PC-3 (cell line): ENCODE data around the gene ZFC3H1.

ENCODE experiments used
- EZH2phosphoT487 ChIP-seq: fragments of 300-600 bp; sonication (generic); IDR thresholded peaks from 2 replicates; pipeline ENCODE4 v1.6.1; 2018; ENCODE audit warnings: mild to moderate bottlenecking, antibody characterized with exemption, low read length, borderline replicate concordance
- TF ChIP-seq, protein P1 (sequence below): fragments of 300-600 bp; sonication (generic); conservative IDR thresholded peaks from 2 replicates; pipeline ENCODE4 v1.5.1; 2017; ENCODE audit warnings: antibody characterized with exemption, low read depth, mild to moderate bottlenecking, low read length

DNA sequence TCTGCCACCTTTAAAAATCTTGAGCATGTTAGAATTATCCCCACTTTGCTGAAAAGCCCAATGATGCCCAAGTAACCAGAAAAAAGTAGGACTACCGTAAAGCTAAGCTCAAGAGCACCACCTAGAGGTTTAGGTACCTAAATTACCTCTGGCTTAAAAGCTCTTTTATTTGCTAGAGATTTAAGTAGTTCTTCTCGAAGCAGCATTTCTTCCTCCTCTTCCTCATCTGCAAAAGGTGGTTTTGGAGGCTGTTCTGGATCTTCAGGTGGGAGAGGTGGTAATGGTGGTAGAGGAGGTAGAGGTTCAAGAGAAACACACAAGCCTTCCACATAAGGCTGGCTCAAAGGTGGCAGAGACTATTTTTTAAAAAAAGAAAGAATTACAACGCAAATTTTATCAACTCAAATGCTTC is 26.9 kb downstream of the ZFC3H1 start:
- TF ChIP-seq, protein P1, sequence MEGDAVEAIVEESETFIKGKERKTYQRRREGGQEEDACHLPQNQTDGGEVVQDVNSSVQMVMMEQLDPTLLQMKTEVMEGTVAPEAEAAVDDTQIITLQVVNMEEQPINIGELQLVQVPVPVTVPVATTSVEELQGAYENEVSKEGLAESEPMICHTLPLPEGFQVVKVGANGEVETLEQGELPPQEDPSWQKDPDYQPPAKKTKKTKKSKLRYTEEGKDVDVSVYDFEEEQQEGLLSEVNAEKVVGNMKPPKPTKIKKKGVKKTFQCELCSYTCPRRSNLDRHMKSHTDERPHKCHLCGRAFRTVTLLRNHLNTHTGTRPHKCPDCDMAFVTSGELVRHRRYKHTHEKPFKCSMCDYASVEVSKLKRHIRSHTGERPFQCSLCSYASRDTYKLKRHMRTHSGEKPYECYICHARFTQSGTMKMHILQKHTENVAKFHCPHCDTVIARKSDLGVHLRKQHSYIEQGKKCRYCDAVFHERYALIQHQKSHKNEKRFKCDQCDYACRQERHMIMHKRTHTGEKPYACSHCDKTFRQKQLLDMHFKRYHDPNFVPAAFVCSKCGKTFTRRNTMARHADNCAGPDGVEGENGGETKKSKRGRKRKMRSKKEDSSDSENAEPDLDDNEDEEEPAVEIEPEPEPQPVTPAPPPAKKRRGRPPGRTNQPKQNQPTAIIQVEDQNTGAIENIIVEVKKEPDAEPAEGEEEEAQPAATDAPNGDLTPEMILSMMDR = peak; percentile 87
- TF ChIP-seq EZH2phosphoT487 = no peak
